Measurements from ENCODE around the gene ACKR1.

DNA sequence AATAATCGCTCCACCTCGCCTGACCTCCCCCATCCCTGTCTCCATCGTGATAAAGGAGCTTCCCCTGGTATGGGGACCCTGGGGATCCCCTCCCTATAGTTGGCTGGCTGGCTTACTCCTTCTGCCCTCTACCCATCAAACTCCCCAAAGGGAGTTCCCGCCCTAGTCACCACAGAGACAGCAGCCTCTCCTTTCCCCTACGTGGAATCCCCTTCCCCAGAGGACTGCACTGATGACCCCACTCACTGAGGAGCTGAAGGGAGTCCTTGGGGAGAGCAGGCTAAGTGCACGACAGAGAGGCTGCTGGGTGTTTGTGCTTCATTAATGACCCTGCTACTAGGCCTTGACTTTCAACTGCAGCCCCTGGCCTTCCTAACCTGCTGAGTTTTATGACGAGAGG lies 31.4 kb upstream of the ACKR1 start:
- TF ChIP-seq, protein P1, sequence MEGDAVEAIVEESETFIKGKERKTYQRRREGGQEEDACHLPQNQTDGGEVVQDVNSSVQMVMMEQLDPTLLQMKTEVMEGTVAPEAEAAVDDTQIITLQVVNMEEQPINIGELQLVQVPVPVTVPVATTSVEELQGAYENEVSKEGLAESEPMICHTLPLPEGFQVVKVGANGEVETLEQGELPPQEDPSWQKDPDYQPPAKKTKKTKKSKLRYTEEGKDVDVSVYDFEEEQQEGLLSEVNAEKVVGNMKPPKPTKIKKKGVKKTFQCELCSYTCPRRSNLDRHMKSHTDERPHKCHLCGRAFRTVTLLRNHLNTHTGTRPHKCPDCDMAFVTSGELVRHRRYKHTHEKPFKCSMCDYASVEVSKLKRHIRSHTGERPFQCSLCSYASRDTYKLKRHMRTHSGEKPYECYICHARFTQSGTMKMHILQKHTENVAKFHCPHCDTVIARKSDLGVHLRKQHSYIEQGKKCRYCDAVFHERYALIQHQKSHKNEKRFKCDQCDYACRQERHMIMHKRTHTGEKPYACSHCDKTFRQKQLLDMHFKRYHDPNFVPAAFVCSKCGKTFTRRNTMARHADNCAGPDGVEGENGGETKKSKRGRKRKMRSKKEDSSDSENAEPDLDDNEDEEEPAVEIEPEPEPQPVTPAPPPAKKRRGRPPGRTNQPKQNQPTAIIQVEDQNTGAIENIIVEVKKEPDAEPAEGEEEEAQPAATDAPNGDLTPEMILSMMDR (conservative IDR thresholded peaks at IDR 0.05) = no peak
- TF ChIP-seq ZFX (IDR thresholded peaks at IDR 0.05) = no peak
